SKM-1 (cell line): Measurements from ENCODE around the gene MRPL39.

ENCODE experiments used
- DNase-seq: peaks from one replicate; lab custom pipeline; 2025; ENCODE audit not compliant: unreplicated experiment; lab: John Stamatoyannopoulos, UW

The MRPL39 gene

DNA sequence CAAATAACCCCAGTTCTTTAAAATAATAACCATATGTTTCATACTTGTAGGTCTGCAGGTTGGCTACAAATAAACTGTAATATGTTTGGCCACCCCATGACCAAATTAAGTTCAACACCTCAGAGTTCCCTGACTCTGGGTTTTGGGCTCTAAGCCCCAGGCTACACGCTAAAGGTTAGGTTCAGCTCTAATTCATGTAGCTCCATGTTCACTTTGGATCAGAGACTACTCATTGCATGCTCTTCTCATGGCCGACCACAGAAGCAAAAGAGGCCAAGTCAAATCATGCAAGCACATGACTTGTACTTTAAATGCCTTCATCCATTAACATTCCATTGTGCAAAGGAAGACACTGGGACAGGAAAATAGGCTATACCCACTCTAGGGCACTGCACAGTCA lies 66.2 kb downstream of the MRPL39 start:
- no peak for DNase-seq

DNA sequence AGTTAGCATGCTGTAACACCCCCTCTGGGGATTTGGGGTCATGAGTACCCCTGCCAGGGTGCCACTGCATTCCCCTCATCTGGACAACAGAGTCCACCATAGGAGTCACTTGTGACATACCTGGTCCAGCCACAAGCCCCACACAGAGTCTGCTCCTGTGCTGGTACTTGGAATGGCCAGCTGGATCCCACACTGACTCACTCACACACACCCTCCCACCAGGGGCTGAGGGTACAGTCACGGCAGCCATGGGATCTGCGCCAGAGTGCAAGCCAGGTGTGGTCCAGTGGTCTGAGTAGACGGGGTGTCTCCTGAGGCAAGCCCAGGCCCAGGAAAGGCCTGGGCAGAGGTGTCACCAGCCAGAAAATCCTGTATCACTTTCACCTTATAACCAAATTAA lies 67.7 kb downstream of the MRPL39 start:
- no peak for DNase-seq

DNA sequence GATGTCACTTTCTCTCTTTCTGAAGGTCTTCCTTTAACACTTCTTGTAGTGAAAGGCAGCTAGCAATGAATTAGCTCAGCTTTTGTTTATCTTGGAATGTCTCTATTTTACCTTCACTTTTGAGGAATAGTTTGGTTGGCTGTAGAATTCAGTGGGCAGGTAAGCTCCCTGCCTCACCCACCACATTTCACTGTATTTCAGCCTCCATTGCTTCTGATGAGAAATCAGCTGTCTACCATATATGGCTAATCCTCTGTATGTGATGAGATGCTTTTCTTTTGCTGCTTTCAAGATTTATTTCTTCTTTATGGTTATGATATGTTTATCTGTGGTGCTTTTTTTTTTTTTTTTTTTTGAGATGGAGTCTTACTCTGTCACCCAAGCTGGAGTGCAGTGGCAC lies 70.1 kb downstream of the MRPL39 start:
- DNase-seq, result no peak

GRCh38 chr21:25536752-25537151 lies 70.5 kb downstream of the MRPL39 start:
- DNase-seq, result no peak

DNA sequence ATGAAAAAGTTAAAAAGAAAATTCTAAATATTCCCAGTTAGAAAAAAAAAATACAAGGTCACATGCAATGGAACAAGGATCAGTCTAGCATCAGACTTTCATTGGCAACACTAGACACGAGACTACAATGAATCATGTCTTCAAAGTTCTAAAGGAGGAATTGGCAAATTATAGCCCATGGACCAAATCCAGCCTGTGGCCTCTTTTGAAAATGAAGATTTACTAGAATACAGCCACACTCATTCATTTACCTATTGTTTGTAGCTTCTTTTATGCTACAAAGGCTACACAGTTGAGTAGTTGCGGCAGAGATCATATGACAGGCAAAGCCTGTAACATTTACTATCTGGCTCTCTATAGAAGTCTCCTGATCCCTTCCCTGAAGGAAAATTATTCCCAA lies 71.4 kb downstream of the MRPL39 start:
- DNase-seq, result no peak
